NT2/D1 (cell line): ENCODE results near the gene ARPC1B.

Experiments
- SUZ12 ChIP-seq: IDR thresholded peaks from 2 replicates; pipeline ENCODE4 v1.6.1; 2011; ENCODE audit not compliant: insufficient read length, insufficient read depth; ENCODE audit errors: extremely low read depth
- YY1 ChIP-seq: IDR thresholded peaks from 2 replicates; pipeline ENCODE4 v1.6.1; 2011; ENCODE audit not compliant: insufficient read length, insufficient read depth

DNA sequence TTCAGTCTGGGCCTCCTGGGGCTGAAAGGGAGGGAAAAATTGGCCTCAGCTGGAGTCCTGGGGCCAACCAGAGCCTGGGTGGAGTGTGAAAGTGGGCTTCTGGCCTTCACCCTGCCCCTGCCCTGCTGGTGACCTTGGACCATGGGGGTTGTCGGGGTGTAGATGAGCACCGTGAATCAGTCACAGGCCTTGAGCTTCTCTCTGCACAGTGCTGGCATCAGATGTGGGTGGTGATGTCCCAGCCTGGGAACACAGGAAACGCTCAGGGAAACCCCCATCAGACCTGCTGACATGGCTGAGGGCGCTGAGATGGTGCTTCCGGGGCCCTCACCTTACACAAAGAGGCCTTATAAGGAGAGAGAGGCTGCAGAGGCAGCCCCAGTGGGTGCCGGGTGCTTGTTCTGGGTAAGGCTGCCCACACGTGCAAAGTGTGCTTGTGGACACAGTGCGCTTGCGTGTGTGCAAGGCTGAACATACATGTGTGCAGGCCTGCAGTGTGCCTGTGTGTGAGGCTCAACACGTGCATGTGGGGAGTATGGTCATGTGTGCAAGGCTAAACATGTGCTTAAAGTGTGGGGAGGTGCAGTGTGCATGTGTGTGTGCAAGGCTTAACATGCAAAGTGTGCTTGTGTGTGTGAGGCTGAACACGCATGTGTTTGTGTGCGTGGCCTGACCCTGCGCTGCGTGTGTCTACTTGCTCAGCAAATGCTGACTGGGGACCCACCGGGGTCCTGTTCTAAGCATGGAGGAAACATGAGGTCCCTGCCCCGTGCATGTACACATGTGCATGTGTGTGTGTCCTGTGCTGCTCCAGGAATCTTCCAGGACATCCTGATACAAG lies 6.5 kb downstream of the ARPC1B start:
- no peak for TF ChIP-seq SUZ12
- no peak for TF ChIP-seq YY1
